ENCODE measurements around the gene HSPBP1.

The HSPBP1 gene

GRCh38 chr19:55303477-55303876, 23.6 kb upstream of the HSPBP1 start:
- Histone ChIP-seq H3K4me2 (ENCODE audit: low read length) (no peak overlapping the region), H3K36me3 (ENCODE audit: control insufficient read depth, insufficient read depth, low read length) (peaks cover 11% of the 10 kb centered on the region)
- no CpG with 5 or more reads among the region's 11 CpGs for WGBS (ENCODE audit: extremely low coverage, insufficient coverage, low lambda C conversion rate)

DNA sequence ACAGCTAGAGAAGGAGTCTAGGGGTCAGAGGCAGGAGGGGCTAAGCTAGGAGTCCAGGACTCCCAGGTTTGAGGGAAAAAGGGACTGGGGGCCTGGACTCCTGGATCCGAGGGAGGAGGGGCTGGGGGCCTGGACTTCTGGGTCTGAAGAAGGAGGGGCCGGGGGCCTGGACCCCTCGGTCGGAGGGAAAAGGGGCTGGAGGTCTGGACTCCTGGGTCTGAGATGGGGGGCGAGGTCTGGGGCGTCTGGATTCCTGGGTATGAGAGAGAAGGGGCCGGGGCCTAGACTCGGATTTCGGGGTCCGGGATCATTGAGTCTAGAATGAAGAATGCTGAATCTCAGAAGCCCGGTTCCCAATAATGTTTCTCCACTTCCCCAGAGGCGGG, 22.4 kb upstream of the HSPBP1 start:
- no peak overlapping the region for H3K4ac ChIP-seq (ENCODE audit: low read depth, low read length)
- H3K23ac ChIP-seq (ENCODE audit: low read length): no peak overlapping the region
- H4K8ac ChIP-seq (ENCODE audit: low read depth, low read length): no peak overlapping the region
- no peaks in the 10 kb centered on the region for H3K79me2 ChIP-seq (ENCODE audit: control insufficient read depth, insufficient read depth, low read length)
- H2BK15ac ChIP-seq (replicated peaks; ENCODE audit: low read depth): no peak overlapping the region
- no peak overlapping the region for H3K4me2 ChIP-seq (ENCODE audit: low read length)
- WGBS (ENCODE audit: extremely low coverage, insufficient coverage, low lambda C conversion rate): no CpG with 5 or more reads among the region's 12 CpGs
- no peak for DNase-seq
- no peak overlapping the region for H2BK120ac ChIP-seq (ENCODE audit: low read depth, low read length)
- no peak overlapping the region for H3K4me3 ChIP-seq (ENCODE audit: low read length)
- H3K18ac ChIP-seq (ENCODE audit: low read length): no peak overlapping the region
- H2AK5ac ChIP-seq (ENCODE audit: low read length): no peak overlapping the region
- H3K27ac ChIP-seq (ENCODE audit: low read depth, low read length): no peak overlapping the region
- no peak overlapping the region for H2BK5ac ChIP-seq (ENCODE audit: low read length)
- H3K27me3 ChIP-seq (ENCODE audit: insufficient read depth, low read length, poor library complexity): no peaks in the 10 kb centered on the region
- H3K56ac ChIP-seq (ENCODE audit: low read length): no peak overlapping the region
- H4K5ac ChIP-seq (ENCODE audit: low read length): no peak overlapping the region
- H3K79me1 ChIP-seq (ENCODE audit: low read length): no peaks in the 10 kb centered on the region
- H3K36me3 ChIP-seq (ENCODE audit: control insufficient read depth, insufficient read depth, low read length): peaks cover 11% of the 10 kb centered on the region
- H3K9ac ChIP-seq (ENCODE audit: low read length): no peak overlapping the region
- H3K4me1 ChIP-seq (ENCODE audit: control insufficient read depth, low read depth, low read length): peaks cover 2% of the 10 kb centered on the region

More at GRCh38 chr19:55303477-55303876, 23.6 kb upstream of the HSPBP1 start:
- H3K79me1 ChIP-seq (ENCODE audit: low read length): no peaks in the 10 kb centered on the region
- no peak overlapping the region for H3K4me3 ChIP-seq (ENCODE audit: low read length)
- no peak overlapping the region for H2AK5ac ChIP-seq (ENCODE audit: low read length)
- H2BK120ac ChIP-seq (ENCODE audit: low read depth, low read length): no peak overlapping the region
- no peak overlapping the region for H3K4ac ChIP-seq (ENCODE audit: low read depth, low read length)
- H3K79me2 ChIP-seq (ENCODE audit: control insufficient read depth, insufficient read depth, low read length): no peaks in the 10 kb centered on the region
- H3K27me3 ChIP-seq (ENCODE audit: insufficient read depth, low read length, poor library complexity): no peaks in the 10 kb centered on the region
- H4K8ac ChIP-seq (ENCODE audit: low read depth, low read length): no peak overlapping the region
- no peak overlapping the region for H3K56ac ChIP-seq (ENCODE audit: low read length)
- H3K9ac ChIP-seq (ENCODE audit: low read length): no peak overlapping the region
- no peak overlapping the region for H3K27ac ChIP-seq (ENCODE audit: low read depth, low read length)
- H2BK5ac ChIP-seq (ENCODE audit: low read length): no peak overlapping the region
- H4K5ac ChIP-seq (ENCODE audit: low read length): no peak overlapping the region
- no peak overlapping the region for H3K23ac ChIP-seq (ENCODE audit: low read length)
- H3K18ac ChIP-seq (ENCODE audit: low read length): no peak overlapping the region
- H3K4me1 ChIP-seq (ENCODE audit: control insufficient read depth, low read depth, low read length): peaks cover 2% of the 10 kb centered on the region
- no peak for DNase-seq
- no peak overlapping the region for H2BK15ac ChIP-seq (replicated peaks; ENCODE audit: low read depth)

- Histone ChIP-seq H3K4me3 (ENCODE audit: low read length) (no peak overlapping the region), H3K56ac (ENCODE audit: low read length) (peak overlapping the region; percentile 86), H3K18ac (ENCODE audit: low read length) (no peak overlapping the region), H3K4me2 (ENCODE audit: low read length) (peak overlapping the region; percentile 23), H3K4me1 (ENCODE audit: control insufficient read depth, low read depth, low read length) (peaks cover 2% of the 10 kb centered on the region), H3K79me2 (ENCODE audit: control insufficient read depth, insufficient read depth, low read length) (no peaks in the 10 kb centered on the region), H4K8ac (ENCODE audit: low read depth, low read length) (no peak overlapping the region), H2BK120ac (ENCODE audit: low read depth, low read length) (no peak overlapping the region), H3K27me3 (ENCODE audit: insufficient read depth, low read length, poor library complexity) (no peaks in the 10 kb centered on the region), H3K79me1 (ENCODE audit: low read length) (no peaks in the 10 kb centered on the region), H3K9ac (ENCODE audit: low read length) (peak overlapping the region; percentile 68), H3K4ac (ENCODE audit: low read depth, low read length) (no peak overlapping the region), H2AK5ac (ENCODE audit: low read length) (no peak overlapping the region), H4K5ac (ENCODE audit: low read length) (no peak overlapping the region), H3K36me3 (ENCODE audit: control insufficient read depth, insufficient read depth, low read length) (peaks cover 8% of the 10 kb centered on the region), H2BK15ac (replicated peaks; ENCODE audit: low read depth) (no peak overlapping the region), H3K27ac (ENCODE audit: low read depth, low read length) (no peak overlapping the region), H3K23ac (ENCODE audit: low read length) (no peak overlapping the region), H2BK5ac (ENCODE audit: low read length) (no peak overlapping the region)
- no CpG with 5 or more reads among the region's 42 CpGs for WGBS (ENCODE audit: extremely low coverage, insufficient coverage, low lambda C conversion rate)
- peak; percentile 77 for DNase-seq
Observed at GRCh38 chr19:55301459-55302317, 21.8 kb upstream of the HSPBP1 start.

GRCh38 chr19:55300886-55301458, 21.1 kb upstream of the HSPBP1 start:
- Histone ChIP-seq H3K36me3 (ENCODE audit: control insufficient read depth, insufficient read depth, low read length) (peaks cover 8% of the 10 kb centered on the region), H3K23ac (ENCODE audit: low read length) (no peak overlapping the region), H3K79me1 (ENCODE audit: low read length) (no peaks in the 10 kb centered on the region), H3K4me2 (ENCODE audit: low read length) (no peak overlapping the region), H3K9ac (ENCODE audit: low read length) (peak overlapping the region; percentile 68), H4K8ac (ENCODE audit: low read depth, low read length) (no peak overlapping the region), H2AK5ac (ENCODE audit: low read length) (no peak overlapping the region), H2BK120ac (ENCODE audit: low read depth, low read length) (no peak overlapping the region), H2BK15ac (replicated peaks; ENCODE audit: low read depth) (no peak overlapping the region), H3K4me3 (ENCODE audit: low read length) (no peak overlapping the region), H3K56ac (ENCODE audit: low read length) (peak overlapping the region; percentile 86), H3K79me2 (ENCODE audit: control insufficient read depth, insufficient read depth, low read length) (no peaks in the 10 kb centered on the region), H3K27me3 (ENCODE audit: insufficient read depth, low read length, poor library complexity) (no peaks in the 10 kb centered on the region), H4K5ac (ENCODE audit: low read length) (no peak overlapping the region), H3K18ac (ENCODE audit: low read length) (no peak overlapping the region), H3K4me1 (ENCODE audit: control insufficient read depth, low read depth, low read length) (peaks cover 2% of the 10 kb centered on the region), H2BK5ac (ENCODE audit: low read length) (no peak overlapping the region), H3K27ac (ENCODE audit: low read depth, low read length) (no peak overlapping the region), H3K4ac (ENCODE audit: low read depth, low read length) (no peak overlapping the region)
- DNase-seq: no peak
- WGBS (ENCODE audit: extremely low coverage, insufficient coverage, low lambda C conversion rate): no CpG with 5 or more reads among the region's 15 CpGs

GRCh38 chr19:55299991-55300390, 20.1 kb upstream of the HSPBP1 start:
- H3K4me2 ChIP-seq (ENCODE audit: low read length): no peak overlapping the region
- H3K4ac ChIP-seq (ENCODE audit: low read depth, low read length): no peak overlapping the region
- no peak overlapping the region for H2BK5ac ChIP-seq (ENCODE audit: low read length)
- no peaks in the 10 kb centered on the region for H3K79me2 ChIP-seq (ENCODE audit: control insufficient read depth, insufficient read depth, low read length)
- H2BK15ac ChIP-seq (replicated peaks; ENCODE audit: low read depth): no peak overlapping the region
- H3K9ac ChIP-seq (ENCODE audit: low read length): no peak overlapping the region
- no peak for DNase-seq
- H3K27me3 ChIP-seq (ENCODE audit: insufficient read depth, low read length, poor library complexity): no peaks in the 10 kb centered on the region
- no peak overlapping the region for H4K5ac ChIP-seq (ENCODE audit: low read length)
- no peak overlapping the region for H3K56ac ChIP-seq (ENCODE audit: low read length)
- no peak overlapping the region for H2BK120ac ChIP-seq (ENCODE audit: low read depth, low read length)
- WGBS (ENCODE audit: extremely low coverage, insufficient coverage, low lambda C conversion rate): no CpG with 5 or more reads among the region's 10 CpGs
- H3K36me3 ChIP-seq (ENCODE audit: control insufficient read depth, insufficient read depth, low read length): peaks cover 6% of the 10 kb centered on the region
- no peaks in the 10 kb centered on the region for H3K79me1 ChIP-seq (ENCODE audit: low read length)
- H4K8ac ChIP-seq (ENCODE audit: low read depth, low read length): no peak overlapping the region
- no peak overlapping the region for H3K4me3 ChIP-seq (ENCODE audit: low read length)
- no peak overlapping the region for H3K27ac ChIP-seq (ENCODE audit: low read depth, low read length)
- H3K18ac ChIP-seq (ENCODE audit: low read length): no peak overlapping the region
- no peak overlapping the region for H3K23ac ChIP-seq (ENCODE audit: low read length)
- H3K4me1 ChIP-seq (ENCODE audit: control insufficient read depth, low read depth, low read length): peaks cover 2% of the 10 kb centered on the region
- no peak overlapping the region for H2AK5ac ChIP-seq (ENCODE audit: low read length)

Data from mesendoderm (in vitro differentiated cells).